Natural killer cell (primary cell): ENCODE data around the gene MS4A18. TPM values are rescaled to one million over a fixed set of nuclear protein-coding genes. Genes with fewer than 3 reads are reported as not detected.
"Not testable (repeated sequence)": the region's sequence is repeated elsewhere in the genome, so short reads cannot be mapped to it uniquely, and the experiment has no call there.

ENCODE experiments used
- ATAC-seq, 3 donors: fragments of 150-1000 bp in 2 of 3; fragments of 200-7000 bp in 1 of 3; cut with Tn5 transposase; 1 replicate in 1 of 3; 2 replicates in 2 of 3; pipeline ENCODE4 v1.10.0; 2021; ENCODE audit warnings: mild to moderate bottlenecking in 2 of 3, moderate library complexity in 2 of 3
- DNase-seq, 2 donors: peaks; one replicate each; pipeline versions ENCODE4 v3.0.0 to v3.0.0-alpha.2; 2013 to 2021; ENCODE audit warnings: mixed read lengths in 1 of 2
- H3K27ac ChIP-seq: one replicate; pipeline ENCODE4 v1.5.1; 2013; ENCODE audit warnings: mild to moderate bottlenecking, low read length
- H3K27me3 ChIP-seq: one replicate; pipeline ENCODE4 v1.6.1; 2013; ENCODE audit warnings: low read length; ENCODE audit not compliant: control insufficient read depth, insufficient read depth
- H3K36me3 ChIP-seq: one replicate; pipeline ENCODE4 v1.6.1; 2013; ENCODE audit warnings: low read length; ENCODE audit not compliant: control insufficient read depth, insufficient read depth
- H3K4me1 ChIP-seq: one replicate; pipeline ENCODE4 v1.6.1; 2013; ENCODE audit warnings: low read length; ENCODE audit not compliant: control insufficient read depth, insufficient read depth
- H3K4me3 ChIP-seq: one replicate; pipeline ENCODE4 v1.5.1; 2013; ENCODE audit warnings: low read length
- H3K9me3 ChIP-seq: one replicate; pipeline ENCODE4 v1.6.1; 2013; ENCODE audit warnings: low read length; ENCODE audit not compliant: control insufficient read depth, insufficient read depth
- H3K27ac Mint-ChIP-seq, 2 donors: one replicate each; pipeline ENCODE4 v1.8.0; 2022; ENCODE audit warnings: mild to moderate bottlenecking in 2 of 2, mixed read lengths in 2 of 2, moderate library complexity in 1 of 2
- H3K27me3 Mint-ChIP-seq, 2 donors: one replicate each; pipeline ENCODE4 v1.8.0; 2022; ENCODE audit warnings: low read depth in 2 of 2, mixed read lengths in 2 of 2
- H3K36me3 Mint-ChIP-seq: one replicate; pipeline ENCODE4 v1.8.0; 2022; ENCODE audit warnings: mixed read lengths
- H3K4me1 Mint-ChIP-seq, 2 donors: one replicate each; pipeline ENCODE4 v1.8.0; 2022; ENCODE audit warnings: mixed read lengths in 2 of 2
- H3K4me3 Mint-ChIP-seq: one replicate; pipeline ENCODE4 v1.8.0; 2022; ENCODE audit warnings: mild to moderate bottlenecking, moderate library complexity, mixed read lengths
- H3K9me3 Mint-ChIP-seq, 2 donors: one replicate each; pipeline ENCODE4 v1.8.0; 2022; ENCODE audit warnings: mixed read lengths in 2 of 2
- WGBS: methylation state at CpG from one replicate; pipeline ENCODE4 v1.1.7; 2013; ENCODE audit warnings: missing lambda C conversion rate; ENCODE audit not compliant: insufficient coverage; 5-methylcytosine and 5-hydroxymethylcytosine counted together
- intact Hi-C: fragments of 100-400 bp; cut with micrococcal nuclease; formaldehyde crosslinking; loops from one replicate; pipeline ENCODE4 v1.14.2; 2022
- total RNA-seq, 4 donors: library from RNA; stranded (reverse); fragments of 120-200 nt in 1 of 4; gene quantifications; one replicate each; pipeline versions ENCODE4 v1.2.3 to v1.2.4, GENCODE V29; 2013 to 2022
- TF ChIP-seq, protein P1 (sequence below): fragments of 200-600 bp; IDR thresholded peaks from one replicate; pipeline ENCODE4 v1.8.0; 2022; ENCODE audit warnings: antibody characterized with exemption

MS4A18 gene
- total RNA-seq, 3 donors from 2014 or later (not counting 1 experiment from before 2014, with no cell fraction given) = not detected

DNA sequence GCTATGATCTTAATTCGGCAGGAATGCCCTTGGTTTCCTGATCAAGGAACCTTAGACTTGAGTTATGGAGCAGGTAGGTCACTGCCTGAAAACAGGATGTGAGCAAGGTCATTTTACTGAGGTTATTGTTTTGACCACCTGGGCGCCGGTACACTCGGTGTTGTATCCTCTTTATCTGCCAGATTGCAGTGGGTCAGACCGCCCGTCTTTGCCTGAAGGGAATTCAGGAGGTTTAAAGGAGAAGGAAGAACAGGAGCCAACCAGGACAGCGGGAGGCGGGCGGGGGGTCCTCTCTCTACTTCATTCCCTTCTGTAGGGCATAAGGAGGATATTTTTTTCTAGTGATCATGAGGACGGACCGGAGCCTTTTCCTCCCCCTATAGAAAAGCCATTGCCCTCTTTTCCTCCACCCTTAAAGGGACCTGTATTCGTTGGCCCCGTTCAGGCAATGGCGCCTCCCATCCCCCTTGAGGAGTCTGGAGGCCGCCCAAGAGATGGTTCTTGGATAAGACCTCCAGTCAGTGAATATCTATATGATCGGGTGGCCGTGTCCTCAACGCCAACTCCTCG is 32.8 kb downstream of the MS4A18 start:
- Mint-ChIP-seq H3K36me3 (no peaks in the 10 kb centered on the region), H3K27me3 (peaks cover 19 to 30% of the 10 kb centered on the region in 2 donors), H3K27ac (no peak overlapping the region), H3K9me3 (no peaks in the 10 kb centered on the region), H3K4me1 (no peaks in the 10 kb centered on the region), H3K4me3 (no peak overlapping the region)
- Histone ChIP-seq H3K4me3 (no peak overlapping the region), H3K27me3 (no peaks in the 10 kb centered on the region), H3K4me1 (no peaks in the 10 kb centered on the region), H3K27ac (no peak overlapping the region), H3K36me3 (no peaks in the 10 kb centered on the region), H3K9me3 (no peaks in the 10 kb centered on the region)
- TF ChIP-seq, protein P1, sequence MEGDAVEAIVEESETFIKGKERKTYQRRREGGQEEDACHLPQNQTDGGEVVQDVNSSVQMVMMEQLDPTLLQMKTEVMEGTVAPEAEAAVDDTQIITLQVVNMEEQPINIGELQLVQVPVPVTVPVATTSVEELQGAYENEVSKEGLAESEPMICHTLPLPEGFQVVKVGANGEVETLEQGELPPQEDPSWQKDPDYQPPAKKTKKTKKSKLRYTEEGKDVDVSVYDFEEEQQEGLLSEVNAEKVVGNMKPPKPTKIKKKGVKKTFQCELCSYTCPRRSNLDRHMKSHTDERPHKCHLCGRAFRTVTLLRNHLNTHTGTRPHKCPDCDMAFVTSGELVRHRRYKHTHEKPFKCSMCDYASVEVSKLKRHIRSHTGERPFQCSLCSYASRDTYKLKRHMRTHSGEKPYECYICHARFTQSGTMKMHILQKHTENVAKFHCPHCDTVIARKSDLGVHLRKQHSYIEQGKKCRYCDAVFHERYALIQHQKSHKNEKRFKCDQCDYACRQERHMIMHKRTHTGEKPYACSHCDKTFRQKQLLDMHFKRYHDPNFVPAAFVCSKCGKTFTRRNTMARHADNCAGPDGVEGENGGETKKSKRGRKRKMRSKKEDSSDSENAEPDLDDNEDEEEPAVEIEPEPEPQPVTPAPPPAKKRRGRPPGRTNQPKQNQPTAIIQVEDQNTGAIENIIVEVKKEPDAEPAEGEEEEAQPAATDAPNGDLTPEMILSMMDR = no peak
- intact Hi-C loops = no loop called here
- ATAC-seq (no peak), DNase-seq (no peak)
- WGBS = 89% methylated on average over 16 of the region's 19 CpGs

DNA sequence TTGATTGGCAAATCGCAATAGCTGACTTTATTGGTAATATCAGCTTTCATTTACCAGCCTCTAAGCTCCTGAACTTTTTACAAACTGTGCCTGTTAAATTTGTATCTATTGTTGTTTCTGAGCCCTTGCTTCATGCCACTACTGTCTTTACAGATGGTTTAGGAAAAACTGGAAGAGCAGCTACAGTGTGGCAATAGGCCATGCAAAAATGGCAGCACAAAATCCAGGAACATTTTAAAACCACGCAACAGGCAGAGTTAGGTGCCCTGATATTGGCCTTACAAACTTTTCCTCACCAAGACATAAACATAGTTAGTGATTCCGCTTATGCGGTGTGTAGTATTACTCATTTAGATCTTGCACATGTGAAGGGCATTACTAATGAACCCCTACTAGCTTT is 34.2 kb downstream of the MS4A18 start:
- H3K4me1 Mint-ChIP-seq, H3K27ac ChIP-seq, H3K4me1 ChIP-seq, H3K36me3 Mint-ChIP-seq, H3K4me3 ChIP-seq, H3K9me3 Mint-ChIP-seq, H3K4me3 Mint-ChIP-seq, H3K36me3 ChIP-seq, H3K9me3 ChIP-seq, H3K27me3 ChIP-seq, intact Hi-C loops, ATAC-seq, H3K27ac Mint-ChIP-seq, DNase-seq: not testable (repeated sequence)
- peaks cover 19 to 30% of the 10 kb centered on the region in 2 donors for H3K27me3 Mint-ChIP-seq
- WGBS = 83% methylated on average over 4 of the region's 4 CpGs

DNA sequence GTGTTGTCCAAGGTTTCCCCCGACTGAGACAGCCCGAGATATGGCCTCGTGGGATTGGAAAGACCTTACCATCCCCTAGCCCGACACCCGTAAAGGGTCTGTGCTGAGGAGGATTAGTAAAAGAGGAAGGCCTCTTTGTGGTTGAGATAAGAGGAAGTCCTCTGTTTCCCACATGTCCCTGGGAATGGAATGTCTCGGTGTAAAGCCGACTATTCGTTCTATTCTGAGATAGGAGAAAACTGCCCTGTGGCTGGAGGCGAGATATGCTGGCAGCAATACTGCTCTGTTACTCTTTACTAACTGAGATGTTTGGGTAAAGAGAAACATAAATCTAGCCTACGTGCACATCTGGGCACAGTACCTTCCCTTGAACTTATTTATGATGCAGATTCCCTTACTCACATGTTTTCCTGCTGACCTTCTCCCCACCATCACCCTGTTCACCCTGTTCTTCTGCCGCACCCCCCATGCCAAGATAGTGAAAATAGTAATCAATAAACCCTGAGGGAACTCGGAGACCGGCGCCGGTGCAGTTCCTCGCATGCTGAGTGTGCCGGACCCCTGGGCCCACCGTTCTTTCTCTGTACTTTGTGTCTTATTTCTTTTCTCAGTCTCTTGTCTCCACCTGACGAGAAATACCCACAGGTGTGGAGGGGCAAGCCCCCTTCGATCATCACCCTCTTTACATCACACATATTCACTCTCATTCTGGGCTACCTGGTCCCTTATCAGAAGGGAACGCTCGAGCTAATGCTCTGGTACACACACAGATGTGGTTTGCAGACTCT is 35.1 kb downstream of the MS4A18 start:
- ATAC-seq, H3K27ac ChIP-seq, H3K4me3 Mint-ChIP-seq, DNase-seq, H3K9me3 Mint-ChIP-seq, H3K27me3 ChIP-seq, H3K36me3 Mint-ChIP-seq, H3K9me3 ChIP-seq, H3K36me3 ChIP-seq, H3K27ac Mint-ChIP-seq, H3K4me1 Mint-ChIP-seq, intact Hi-C loops, H3K4me3 ChIP-seq, H3K4me1 ChIP-seq: not testable (repeated sequence)
- H3K27me3 Mint-ChIP-seq = peaks cover 19 to 30% of the 10 kb centered on the region in 2 donors
- WGBS = 54% methylated on average over 19 of the region's 22 CpGs

DNA sequence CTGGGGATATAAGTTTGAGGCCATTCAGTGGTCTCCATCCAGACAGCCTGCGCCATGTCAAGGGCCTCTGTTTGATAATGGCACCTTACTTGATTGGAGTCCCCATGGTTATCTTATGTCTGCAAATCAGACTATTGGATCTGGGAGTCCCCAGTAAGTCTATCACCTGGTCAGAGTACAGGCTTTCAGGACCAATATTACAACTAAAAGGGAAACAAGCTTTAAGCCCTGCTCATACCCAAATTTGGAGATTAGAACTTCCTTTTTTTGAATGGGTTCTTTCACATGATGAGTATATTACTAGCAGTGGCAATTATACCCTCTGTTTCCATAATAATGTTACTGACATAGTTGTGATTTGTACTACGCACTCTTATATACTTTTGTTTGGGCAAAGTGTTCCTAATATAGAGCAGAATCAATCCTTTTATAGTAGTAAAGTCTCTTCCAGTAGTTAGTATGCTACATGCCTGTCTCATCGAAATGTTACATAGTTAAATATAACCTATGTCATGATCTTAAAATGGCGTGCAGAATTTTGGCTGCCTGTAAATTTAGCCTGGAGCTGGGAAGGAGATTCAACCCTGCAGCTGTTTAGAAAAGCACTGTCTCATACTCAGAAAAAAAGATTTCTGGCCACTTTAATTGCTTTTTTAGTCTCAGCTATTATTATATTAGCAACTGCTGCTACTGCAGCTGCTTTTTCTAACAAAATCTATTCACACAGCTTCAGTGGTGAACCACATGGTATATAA is 37.1 kb downstream of the MS4A18 start:
- H3K27me3 ChIP-seq = no peaks in the 10 kb centered on the region
- 78% methylated on average over 3 of the region's 4 CpGs for WGBS
- Mint-ChIP-seq H3K4me1 (no peaks in the 10 kb centered on the region), H3K9me3 (no peaks in the 10 kb centered on the region), H3K4me3 (no peak overlapping the region), H3K36me3 (no peaks in the 10 kb centered on the region), H3K27me3 (peaks cover 19 to 30% of the 10 kb centered on the region in 2 donors), H3K27ac (no peak overlapping the region)
- no peaks in the 10 kb centered on the region for H3K4me1 ChIP-seq
- no peak overlapping the region for H3K4me3 ChIP-seq
- H3K27ac ChIP-seq = no peak overlapping the region
- no peaks in the 10 kb centered on the region for H3K36me3 ChIP-seq
- no peak for ATAC-seq
- intact Hi-C loops = no loop called here
- no peak for DNase-seq
- H3K9me3 ChIP-seq = no peaks in the 10 kb centered on the region
- TF ChIP-seq, protein P1 = no peak
